ENCODE measurements around the gene ATAD1. TPM values are rescaled to one million over a fixed set of nuclear protein-coding genes. Genes with fewer than 3 reads are reported as not detected.

The ATAD1 gene
- total and polyA plus RNA-seq, 10 of the 15 experiments (the other 5 are each of a cell fraction or from before 2014, with no cell fraction given), result 24.7 to 59.3 (median 41.1) TPM

GRCh38 chr10:87734987-87735827 is 82.8 kb downstream of the ATAD1 start (continued):
- no peak for TF ChIP-seq TCF3 (IDR thresholded peaks at IDR 0.05; ENCODE audit: borderline replicate concordance, insufficient read depth, low read depth, low read length)
- no peak for TF ChIP-seq NR2C1 (IDR thresholded peaks at IDR 0.05)
- no peak for TF ChIP-seq ZNF274 (IDR thresholded peaks at IDR 0.05; ENCODE audit: insufficient read depth, insufficient read length)
- TF ChIP-seq CHD2 (IDR thresholded peaks at IDR 0.05; ENCODE audit: borderline replicate concordance, low read depth, low read length), result no peak
- TF ChIP-seq SUZ12 (IDR thresholded peaks at IDR 0.05; ENCODE audit: unreplicated experiment), result no peak
- TF ChIP-seq RAD51 (IDR thresholded peaks at IDR 0.05), result no peak
- no peak for TF ChIP-seq SMARCA5 (IDR thresholded peaks at IDR 0.05)
- TF ChIP-seq ZNF217 (IDR thresholded peaks at IDR 0.05), result no peak
- TF ChIP-seq NFIC (IDR thresholded peaks at IDR 0.05; ENCODE audit: low read depth, low read length), result no peak
- TF ChIP-seq ZBTB4 (CRISPR knock-in tag; IDR thresholded peaks at IDR 0.05), result no peak
- TF ChIP-seq CTCF (IDR thresholded peaks at IDR 0.05 in 2 of 3, conservative IDR thresholded peaks at IDR 0.05 in 1 of 3; ENCODE audit: control insufficient read depth in 2 of 3, extremely low read depth in 1 of 3, insufficient read depth in 1 of 3, low read depth in 3 of 3, low read length in 3 of 3), result peak; percentile 72 to 81 (median 78)
- no peak for TF ChIP-seq PAX5 (IDR thresholded peaks at IDR 0.05; ENCODE audit: borderline replicate concordance, low read depth, low read length)
- TF ChIP-seq SREBF2 (IDR thresholded peaks at IDR 0.05; ENCODE audit: low read length), result no peak
- no peak for TF ChIP-seq ATF7 (IDR thresholded peaks at IDR 0.05; ENCODE audit: low read depth)
- TF ChIP-seq JUND (IDR thresholded peaks at IDR 0.05; ENCODE audit: low read depth, low read length), result no peak
- TF ChIP-seq TAF1 (IDR thresholded peaks at IDR 0.05; ENCODE audit: borderline replicate concordance, low read depth, low read length), result no peak
- no peak for TF ChIP-seq BMI1 (IDR thresholded peaks at IDR 0.05; ENCODE audit: borderline replicate concordance)
- no peak for TF ChIP-seq ZBTB11 (CRISPR knock-in tag; IDR thresholded peaks at IDR 0.05)

Data from GM12878 (cell line).